Measurements from ENCODE around the gene PDP2.
A peak's percentile ranks its signal among the peaks of the same experiment; 100 is the strongest.

The PDP2 gene

GRCh38 chr16:66904846-66905632, 24.7 kb downstream of the PDP2 start:
- peak; percentile 32 for DNase-seq

- DNase-seq, result no peak
Observed at GRCh38 chr16:66905633-66906539, 25.6 kb downstream of the PDP2 start.

GRCh38 chr16:66906916-66907836, 26.9 kb downstream of the PDP2 start:
- DNase-seq, result no peak

GRCh38 chr16:66908116-66908515, 27.8 kb downstream of the PDP2 start:
- no peak for DNase-seq

DNA sequence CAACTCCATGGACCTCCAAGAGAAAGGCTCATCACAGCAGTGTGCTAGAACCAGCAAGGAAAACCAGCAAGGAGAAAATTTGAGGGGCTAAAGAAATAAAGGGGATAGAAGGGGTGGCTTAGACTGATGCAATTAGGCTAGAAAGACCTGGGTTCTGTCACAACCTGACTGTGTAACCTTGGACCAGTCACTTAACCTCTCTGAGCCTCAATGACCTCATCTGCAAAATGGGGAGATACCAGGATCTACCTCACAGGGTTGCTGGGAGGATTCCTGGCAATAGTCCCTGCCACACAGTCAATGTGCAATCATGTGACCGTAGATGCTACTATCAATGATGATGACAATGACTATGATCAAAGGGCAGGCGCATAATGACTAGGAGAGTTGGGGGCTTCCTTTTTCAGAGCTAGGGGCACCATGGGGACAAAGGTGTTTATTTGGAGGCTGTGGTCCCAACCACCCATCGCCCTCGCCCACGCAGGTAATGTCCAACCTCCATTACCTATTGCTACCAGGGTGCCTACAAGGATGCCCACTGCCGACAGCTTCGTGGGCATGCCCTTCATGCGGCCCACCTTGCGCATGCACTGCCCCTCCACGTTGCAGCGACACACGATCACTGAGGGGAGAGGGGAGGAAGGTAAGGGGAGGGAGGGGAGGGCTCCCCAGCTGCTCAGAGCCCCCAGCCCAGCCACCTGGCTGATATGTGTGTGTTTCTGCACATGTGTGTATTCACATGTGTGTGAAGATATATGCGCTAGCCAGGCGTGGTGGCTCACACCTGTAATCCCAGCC, 28.6 kb downstream of the PDP2 start:
- no peak for DNase-seq

GRCh38 chr16:66910175-66910940, 30.0 kb downstream of the PDP2 start:
- no peak for DNase-seq

- DNase-seq, result no peak
Observed at GRCh38 chr16:66911112-66911511, 30.8 kb downstream of the PDP2 start.

- DNase-seq, result no peak
Observed at GRCh38 chr16:66911801-66912200, 31.5 kb downstream of the PDP2 start.

- no peak for DNase-seq
Observed at GRCh38 chr16:66913081-66913480, 32.8 kb downstream of the PDP2 start.

DNA sequence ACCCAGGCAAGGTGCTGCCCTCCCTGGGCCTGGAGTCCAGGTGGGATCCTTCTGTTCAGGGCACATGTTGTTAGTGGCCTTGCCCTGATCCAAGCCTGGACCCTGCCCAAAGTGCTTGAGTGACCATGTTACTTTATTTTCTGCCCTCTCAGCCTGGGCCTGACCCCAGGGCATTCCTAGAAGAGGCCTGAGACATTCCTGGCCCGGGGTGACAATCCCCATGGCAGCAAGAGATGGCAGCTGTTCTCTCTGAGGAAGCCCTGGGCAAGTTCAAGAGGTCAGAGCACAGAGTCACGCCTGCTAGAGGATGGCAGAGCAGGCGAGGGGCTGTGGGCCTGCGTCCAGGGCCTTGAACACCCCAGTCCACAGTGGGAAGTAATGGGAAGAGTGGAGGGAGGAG, 33.4 kb downstream of the PDP2 start:
- no peak for DNase-seq

GRCh38 chr16:66914541-66914940, 34.2 kb downstream of the PDP2 start:
- no peak for DNase-seq

GRCh38 chr16:66915041-66915440, 34.7 kb downstream of the PDP2 start:
- no peak for DNase-seq

DNA sequence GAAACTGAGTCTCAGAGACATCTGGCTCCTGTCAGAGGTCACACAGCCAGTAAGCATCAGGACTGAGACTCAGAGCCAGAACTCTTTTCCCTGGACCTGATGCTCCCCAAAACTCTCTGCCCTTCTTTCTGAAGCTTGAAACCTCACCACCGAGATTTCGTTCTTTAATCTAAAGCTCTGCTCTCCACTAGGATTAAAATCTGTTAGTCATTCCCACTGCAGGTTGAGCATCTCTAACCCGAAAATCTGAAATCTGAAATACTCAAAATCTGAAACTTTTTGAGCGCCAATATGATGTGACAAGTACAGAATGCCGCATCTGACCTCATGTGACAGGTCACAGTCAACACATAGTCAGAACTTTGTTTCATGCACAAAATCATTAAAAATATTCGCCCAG, 36.2 kb downstream of the PDP2 start:
- DNase-seq, result no peak

DNA sequence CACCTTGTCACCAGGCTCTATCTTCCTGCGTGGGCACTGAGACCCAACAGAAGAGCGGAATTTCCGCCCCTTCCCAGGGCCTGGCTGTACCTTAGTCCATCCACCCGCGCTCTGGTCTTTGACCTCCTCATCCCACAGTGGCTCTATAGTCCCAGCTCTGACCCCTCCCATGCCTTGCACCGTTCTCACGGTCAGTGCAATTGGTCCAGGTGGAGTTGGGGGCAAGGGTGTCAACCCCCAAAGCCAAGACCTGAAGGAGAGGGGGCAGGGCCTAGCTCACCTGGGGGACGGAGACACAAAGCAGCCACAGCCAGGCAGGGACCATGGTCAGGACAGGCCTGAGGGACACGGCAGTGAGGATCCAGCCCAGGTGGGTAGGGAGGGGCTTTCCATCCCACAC, 37.4 kb downstream of the PDP2 start:
- no peak for DNase-seq

GRCh38 chr16:66918355-66918754, 38.0 kb downstream of the PDP2 start:
- no peak for DNase-seq

DNA sequence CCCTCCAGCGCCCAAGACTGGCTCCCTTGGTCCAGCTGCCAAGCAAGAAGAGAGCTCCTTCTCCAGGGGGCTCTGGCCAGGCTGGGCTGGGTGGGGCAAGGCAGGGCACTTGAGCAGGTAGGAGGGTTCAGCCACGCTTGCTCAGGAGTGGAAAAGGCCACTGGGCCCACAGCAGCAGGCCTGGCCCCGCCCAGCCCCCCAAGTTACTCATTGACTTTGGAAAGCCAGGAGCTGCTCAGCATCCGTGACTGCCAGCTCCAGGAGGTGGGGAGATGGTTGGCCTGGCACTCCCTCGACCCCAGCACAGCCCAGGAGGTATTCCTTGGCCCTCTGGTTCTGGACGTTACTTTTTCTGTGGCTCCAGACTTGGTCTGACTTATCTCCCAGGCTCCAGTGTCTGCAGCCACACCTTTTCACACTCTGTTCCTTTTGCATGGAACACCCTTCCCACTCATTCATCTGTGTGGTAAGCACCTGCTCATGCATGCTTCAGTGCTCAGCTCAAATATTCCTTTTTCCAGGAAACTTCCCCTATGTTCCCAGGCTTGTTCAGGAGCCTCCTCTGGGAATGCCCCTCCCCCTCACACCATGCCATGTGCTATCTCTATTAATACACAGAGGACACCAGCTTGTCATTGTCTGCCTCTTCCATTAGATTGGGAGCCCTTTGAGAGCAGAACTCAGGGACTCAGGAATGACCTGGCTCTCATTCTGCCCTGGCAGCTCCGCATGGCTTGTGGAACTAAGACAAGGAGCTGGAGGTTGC, 38.7 kb downstream of the PDP2 start, which contains the start of gene CDH16:
TSS of gene CDH16 (minus strand) at position 83 of the 766 bp plus-strand sequence. CDS start 820 bp downstream, outside the sequence.
- no peak for DNase-seq

GRCh38 chr16:66919569-66920298, 39.4 kb downstream of the PDP2 start:
- DNase-seq, result no peak

- DNase-seq, result no peak
Observed at GRCh38 chr16:66920299-66920590, 39.9 kb downstream of the PDP2 start.

DNA sequence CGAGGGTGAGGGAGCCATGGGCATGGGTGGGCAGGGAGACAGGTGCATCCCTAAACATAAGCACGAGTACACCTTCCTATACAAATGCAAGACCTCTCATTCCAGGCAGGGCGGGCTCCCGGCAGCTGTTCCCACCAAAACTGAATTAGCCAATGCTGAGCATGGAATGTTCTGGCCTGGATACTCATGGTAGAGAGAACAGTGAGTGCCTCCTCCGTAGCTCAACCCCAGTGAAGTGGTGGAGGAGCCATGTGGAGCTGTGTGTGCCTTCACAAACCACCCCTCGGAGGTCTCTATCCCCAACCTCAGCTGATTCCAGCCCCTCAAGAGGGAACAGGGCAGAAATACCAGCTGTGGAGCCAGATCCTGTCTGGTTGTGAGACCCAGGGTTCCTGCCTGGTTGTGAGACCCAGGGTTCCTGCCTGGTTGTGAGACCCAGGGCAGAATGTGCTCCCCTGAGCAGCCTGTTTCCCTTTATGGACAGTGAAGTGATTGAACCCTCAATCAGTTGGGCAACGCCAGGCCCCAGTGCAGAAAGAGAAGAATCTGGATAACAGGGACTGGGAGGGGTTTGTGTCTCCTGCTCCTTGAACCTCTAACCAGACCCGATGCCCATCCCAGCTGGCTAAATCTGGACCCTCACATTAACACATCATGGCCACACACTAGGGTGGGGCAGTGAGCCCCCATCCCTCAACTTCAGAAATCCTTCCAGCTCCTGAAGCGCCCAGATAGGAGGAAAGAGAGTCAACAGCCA, 40.8 kb downstream of the PDP2 start:
- no peak for DNase-seq
